ENCODE results near the gene MPV17. TPM values are rescaled to one million over a fixed set of nuclear protein-coding genes. Genes with fewer than 3 reads are reported as not detected.

Gene MPV17
- total and polyA plus RNA-seq, 2 of the 13 experiments (the other 11 are each of a cell fraction or from before 2014, with no cell fraction given): 48.9 to 129 TPM

DNA sequence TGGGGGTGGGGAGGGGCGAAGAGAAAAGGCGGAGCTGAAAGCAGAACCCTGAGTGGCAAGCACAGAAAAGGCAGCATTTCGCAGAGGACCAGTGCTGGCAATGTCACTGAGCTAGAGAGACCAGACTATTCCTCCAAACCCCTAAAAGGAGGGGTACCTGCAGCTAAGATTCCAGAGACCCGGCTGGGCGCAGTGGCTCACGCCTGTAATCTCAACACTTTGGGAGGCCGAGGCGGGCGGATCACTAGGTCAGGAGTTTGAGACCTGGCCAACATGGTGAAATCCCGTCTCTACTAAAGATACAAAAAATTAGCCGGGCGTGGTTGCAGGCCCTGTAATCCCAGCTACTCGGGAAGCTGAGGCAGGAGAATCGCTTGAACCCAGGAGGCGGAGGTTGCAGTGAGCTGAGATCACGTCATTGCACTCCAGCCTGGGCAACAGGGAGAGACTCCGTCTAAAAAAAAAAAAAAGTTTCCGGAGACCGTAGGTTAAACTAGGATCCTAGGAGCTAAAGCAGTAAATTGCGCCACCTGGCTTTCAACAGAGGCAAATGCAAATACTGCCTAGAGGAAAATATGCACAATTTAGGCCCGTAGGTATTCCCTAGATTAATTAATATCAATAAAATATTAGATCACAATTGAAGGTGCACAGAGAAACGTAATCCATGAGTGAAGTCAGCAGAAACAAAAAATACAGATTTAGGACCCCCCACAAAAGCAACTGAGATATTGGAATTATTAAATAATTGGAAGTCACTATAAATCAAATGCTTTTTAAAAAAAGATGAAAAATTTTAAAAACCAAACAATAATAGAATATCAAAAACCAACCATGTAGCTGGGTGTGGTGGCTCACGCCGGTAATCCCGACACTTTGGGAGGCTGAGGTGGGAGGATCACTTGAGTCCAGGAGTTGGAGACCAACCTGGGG, 19.5 kb downstream of the MPV17 start (continued):
- TF ChIP-seq, protein P1, sequence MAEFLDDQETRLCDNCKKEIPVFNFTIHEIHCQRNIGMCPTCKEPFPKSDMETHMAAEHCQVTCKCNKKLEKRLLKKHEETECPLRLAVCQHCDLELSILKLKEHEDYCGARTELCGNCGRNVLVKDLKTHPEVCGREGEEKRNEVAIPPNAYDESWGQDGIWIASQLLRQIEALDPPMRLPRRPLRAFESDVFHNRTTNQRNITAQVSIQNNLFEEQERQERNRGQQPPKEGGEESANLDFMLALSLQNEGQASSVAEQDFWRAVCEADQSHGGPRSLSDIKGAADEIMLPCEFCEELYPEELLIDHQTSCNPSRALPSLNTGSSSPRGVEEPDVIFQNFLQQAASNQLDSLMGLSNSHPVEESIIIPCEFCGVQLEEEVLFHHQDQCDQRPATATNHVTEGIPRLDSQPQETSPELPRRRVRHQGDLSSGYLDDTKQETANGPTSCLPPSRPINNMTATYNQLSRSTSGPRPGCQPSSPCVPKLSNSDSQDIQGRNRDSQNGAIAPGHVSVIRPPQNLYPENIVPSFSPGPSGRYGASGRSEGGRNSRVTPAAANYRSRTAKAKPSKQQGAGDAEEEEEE (CRISPR knock-in tag; IDR thresholded peaks at IDR 0.05; ENCODE audit: borderline replicate concordance): 0 out of 2 replicates have a peak, but pooled peaks have one; percentile 25
- TF ChIP-seq NCOA1 (CRISPR knock-in tag; IDR thresholded peaks at IDR 0.05): no peak
- peak; percentile 61 for TF ChIP-seq MIER3 (CRISPR knock-in tag; IDR thresholded peaks at IDR 0.05; ENCODE audit: borderline replicate concordance)
- TF ChIP-seq ZNF256 (CRISPR knock-in tag; conservative IDR thresholded peaks at IDR 0.05): no peak
- no peak for TF ChIP-seq CEBPB (IDR thresholded peaks at IDR 0.05; ENCODE audit: borderline replicate concordance, low read depth, low read length)
- 0 out of 2 replicates have a peak, but pooled peaks have one; percentile 33 for TF ChIP-seq KDM2A (CRISPR knock-in tag; IDR thresholded peaks at IDR 0.05; ENCODE audit: borderline replicate concordance, low read depth)
- peak; percentile 65 for TF ChIP-seq GABPB1 (CRISPR knock-in tag; IDR thresholded peaks at IDR 0.05)
- no peak for TF ChIP-seq SIN3B (IDR thresholded peaks at IDR 0.05; ENCODE audit: low read length)
- TF ChIP-seq, protein P2, sequence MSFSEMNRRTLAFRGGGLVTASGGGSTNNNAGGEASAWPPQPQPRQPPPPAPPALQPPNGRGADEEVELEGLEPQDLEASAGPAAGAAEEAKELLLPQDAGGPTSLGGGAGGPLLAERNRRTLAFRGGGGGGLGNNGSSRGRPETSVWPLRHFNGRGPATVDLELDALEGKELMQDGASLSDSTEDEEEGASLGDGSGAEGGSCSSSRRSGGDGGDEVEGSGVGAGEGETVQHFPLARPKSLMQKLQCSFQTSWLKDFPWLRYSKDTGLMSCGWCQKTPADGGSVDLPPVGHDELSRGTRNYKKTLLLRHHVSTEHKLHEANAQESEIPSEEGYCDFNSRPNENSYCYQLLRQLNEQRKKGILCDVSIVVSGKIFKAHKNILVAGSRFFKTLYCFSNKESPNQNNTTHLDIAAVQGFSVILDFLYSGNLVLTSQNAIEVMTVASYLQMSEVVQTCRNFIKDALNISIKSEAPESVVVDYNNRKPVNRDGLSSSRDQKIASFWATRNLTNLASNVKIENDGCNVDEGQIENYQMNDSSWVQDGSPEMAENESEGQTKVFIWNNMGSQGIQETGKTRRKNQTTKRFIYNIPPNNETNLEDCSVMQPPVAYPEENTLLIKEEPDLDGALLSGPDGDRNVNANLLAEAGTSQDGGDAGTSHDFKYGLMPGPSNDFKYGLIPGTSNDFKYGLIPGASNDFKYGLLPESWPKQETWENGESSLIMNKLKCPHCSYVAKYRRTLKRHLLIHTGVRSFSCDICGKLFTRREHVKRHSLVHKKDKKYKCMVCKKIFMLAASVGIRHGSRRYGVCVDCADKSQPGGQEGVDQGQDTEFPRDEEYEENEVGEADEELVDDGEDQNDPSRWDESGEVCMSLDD (CRISPR knock-in tag; IDR thresholded peaks at IDR 0.05; ENCODE audit: borderline replicate concordance): no peak
- no peak for TF ChIP-seq KAT2B (IDR thresholded peaks at IDR 0.05; ENCODE audit: borderline replicate concordance, low read depth, low read length)
- no peak for TF ChIP-seq ARNTL (CRISPR knock-in tag; IDR thresholded peaks at IDR 0.05)
- TF ChIP-seq, protein P3, sequence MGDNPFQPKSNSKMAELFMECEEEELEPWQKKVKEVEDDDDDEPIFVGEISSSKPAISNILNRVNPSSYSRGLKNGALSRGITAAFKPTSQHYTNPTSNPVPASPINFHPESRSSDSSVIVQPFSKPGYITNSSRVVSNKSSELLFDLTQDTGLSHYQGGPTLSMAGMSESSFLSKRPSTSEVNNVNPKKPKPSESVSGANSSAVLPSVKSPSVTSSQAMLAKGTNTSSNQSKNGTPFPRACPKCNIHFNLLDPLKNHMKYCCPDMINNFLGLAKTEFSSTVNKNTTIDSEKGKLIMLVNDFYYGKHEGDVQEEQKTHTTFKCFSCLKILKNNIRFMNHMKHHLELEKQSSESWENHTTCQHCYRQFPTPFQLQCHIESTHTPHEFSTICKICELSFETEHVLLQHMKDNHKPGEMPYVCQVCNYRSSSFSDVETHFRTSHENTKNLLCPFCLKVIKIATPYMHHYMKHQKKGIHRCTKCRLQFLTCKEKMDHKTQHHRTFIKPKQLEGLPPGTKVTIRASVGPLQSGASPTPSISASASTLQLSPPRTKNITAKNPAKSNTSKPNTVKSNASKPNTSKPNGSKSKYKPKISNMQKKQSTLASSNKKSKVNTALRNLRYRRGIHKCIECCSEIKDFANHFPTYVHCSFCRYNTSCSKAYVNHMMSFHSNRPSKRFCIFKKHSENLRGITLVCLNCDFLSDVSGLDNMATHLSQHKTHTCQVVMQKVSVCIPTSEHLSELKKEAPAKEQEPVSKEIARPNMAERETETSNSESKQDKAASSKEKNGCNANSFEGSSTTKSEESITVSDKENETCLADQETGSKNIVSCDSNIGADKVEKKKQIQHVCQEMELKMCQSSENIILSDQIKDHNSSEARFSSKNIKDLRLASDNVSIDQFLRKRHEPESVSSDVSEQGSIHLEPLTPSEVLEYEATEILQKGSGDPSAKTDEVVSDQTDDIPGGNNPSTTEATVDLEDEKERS (CRISPR knock-in tag; IDR thresholded peaks at IDR 0.05): no peak
- no peak for TF ChIP-seq RNF2 (conservative IDR thresholded peaks at IDR 0.05; ENCODE audit: low read depth)
- TF ChIP-seq, protein P4, sequence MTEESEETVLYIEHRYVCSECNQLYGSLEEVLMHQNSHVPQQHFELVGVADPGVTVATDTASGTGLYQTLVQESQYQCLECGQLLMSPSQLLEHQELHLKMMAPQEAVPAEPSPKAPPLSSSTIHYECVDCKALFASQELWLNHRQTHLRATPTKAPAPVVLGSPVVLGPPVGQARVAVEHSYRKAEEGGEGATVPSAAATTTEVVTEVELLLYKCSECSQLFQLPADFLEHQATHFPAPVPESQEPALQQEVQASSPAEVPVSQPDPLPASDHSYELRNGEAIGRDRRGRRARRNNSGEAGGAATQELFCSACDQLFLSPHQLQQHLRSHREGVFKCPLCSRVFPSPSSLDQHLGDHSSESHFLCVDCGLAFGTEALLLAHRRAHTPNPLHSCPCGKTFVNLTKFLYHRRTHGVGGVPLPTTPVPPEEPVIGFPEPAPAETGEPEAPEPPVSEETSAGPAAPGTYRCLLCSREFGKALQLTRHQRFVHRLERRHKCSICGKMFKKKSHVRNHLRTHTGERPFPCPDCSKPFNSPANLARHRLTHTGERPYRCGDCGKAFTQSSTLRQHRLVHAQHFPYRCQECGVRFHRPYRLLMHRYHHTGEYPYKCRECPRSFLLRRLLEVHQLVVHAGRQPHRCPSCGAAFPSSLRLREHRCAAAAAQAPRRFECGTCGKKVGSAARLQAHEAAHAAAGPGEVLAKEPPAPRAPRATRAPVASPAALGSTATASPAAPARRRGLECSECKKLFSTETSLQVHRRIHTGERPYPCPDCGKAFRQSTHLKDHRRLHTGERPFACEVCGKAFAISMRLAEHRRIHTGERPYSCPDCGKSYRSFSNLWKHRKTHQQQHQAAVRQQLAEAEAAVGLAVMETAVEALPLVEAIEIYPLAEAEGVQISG (CRISPR knock-in tag; IDR thresholded peaks at IDR 0.05): peak; percentile 58
- peak; percentile 54 for TF ChIP-seq PPARG (CRISPR knock-in tag; conservative IDR thresholded peaks at IDR 0.05)
- TF ChIP-seq MBD4 (IDR thresholded peaks at IDR 0.05; ENCODE audit: borderline replicate concordance, low read length): no peak
- TF ChIP-seq GATAD2A (CRISPR knock-in tag; IDR thresholded peaks at IDR 0.05): peak; percentile 73

Data from HepG2 (cell line).